ENCODE results near the gene MTAP.

The MTAP gene

DNA sequence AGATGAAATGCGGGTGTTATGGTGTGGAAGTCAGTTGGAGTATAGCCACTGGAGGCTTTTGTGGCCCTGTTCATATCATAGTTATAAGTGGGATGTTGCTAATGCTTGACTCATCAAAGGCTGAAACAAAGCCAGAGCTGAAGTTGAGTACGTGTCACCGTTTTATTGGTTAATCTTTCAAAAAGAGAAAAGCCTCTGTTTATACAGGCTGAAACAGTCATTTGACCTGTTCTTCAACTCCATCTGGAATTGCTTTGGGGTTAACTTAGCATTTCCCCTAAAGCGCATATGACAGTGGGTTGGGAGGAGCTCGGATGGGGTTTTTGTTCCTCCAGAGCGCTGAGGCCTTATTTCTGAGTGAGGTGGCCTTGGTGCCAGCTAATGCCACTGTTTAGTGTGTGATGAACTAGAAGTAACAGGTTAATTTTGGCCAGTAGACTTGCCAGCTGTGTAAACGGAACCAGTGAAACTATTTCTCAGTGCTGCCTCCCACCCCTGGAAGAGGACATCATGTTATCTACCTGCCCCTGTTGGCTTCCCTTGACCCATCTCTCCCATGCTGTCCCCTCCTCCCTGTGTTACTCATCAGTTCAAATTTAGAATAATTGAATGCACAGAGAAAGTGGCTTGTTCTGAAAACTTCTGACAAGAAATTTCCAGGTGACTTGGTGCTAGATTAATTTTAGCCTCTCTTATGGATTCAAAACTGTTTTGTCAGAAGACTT is 34.2 kb downstream of the MTAP start:
- no peak overlapping the region for H3K4me3 ChIP-seq (replicated peaks; ENCODE audit: low read depth, low read length)
- TF ChIP-seq, protein P1, sequence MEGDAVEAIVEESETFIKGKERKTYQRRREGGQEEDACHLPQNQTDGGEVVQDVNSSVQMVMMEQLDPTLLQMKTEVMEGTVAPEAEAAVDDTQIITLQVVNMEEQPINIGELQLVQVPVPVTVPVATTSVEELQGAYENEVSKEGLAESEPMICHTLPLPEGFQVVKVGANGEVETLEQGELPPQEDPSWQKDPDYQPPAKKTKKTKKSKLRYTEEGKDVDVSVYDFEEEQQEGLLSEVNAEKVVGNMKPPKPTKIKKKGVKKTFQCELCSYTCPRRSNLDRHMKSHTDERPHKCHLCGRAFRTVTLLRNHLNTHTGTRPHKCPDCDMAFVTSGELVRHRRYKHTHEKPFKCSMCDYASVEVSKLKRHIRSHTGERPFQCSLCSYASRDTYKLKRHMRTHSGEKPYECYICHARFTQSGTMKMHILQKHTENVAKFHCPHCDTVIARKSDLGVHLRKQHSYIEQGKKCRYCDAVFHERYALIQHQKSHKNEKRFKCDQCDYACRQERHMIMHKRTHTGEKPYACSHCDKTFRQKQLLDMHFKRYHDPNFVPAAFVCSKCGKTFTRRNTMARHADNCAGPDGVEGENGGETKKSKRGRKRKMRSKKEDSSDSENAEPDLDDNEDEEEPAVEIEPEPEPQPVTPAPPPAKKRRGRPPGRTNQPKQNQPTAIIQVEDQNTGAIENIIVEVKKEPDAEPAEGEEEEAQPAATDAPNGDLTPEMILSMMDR (IDR thresholded peaks at IDR 0.05; ENCODE audit: insufficient read depth, low read length, poor library complexity, severe bottlenecking) = no peak
- H3K36me3 ChIP-seq (ENCODE audit: control insufficient read depth, insufficient read depth, low read length) = peaks cover 3% of the 10 kb centered on the region
- H3K27me3 ChIP-seq (replicated peaks; ENCODE audit: control insufficient read depth, insufficient read depth, low read length) = no peaks in the 10 kb centered on the region
- no peak for DNase-seq (ENCODE audit: extremely low read depth, insufficient read length)

DNA sequence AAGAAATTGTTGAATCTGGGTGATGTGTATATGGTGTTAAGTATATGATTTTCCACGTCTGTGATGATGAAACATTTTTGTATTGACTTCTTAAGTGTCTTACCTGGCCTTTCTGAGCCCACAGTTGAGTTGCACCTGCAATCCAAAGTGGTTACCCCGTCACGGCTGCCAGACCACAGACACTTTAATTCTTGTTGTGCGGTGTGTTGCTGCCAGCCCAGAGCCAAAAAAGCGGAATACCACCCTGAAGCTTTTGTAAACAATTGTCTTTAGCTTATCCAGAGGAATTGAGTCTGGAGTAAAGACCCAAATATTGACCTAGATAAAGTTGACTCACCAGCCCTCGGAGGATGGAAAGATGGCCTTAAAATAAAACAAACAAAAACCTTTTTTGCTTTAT is 35.1 kb downstream of the MTAP start:
- Histone ChIP-seq H3K36me3 (ENCODE audit: control insufficient read depth, insufficient read depth, low read length) (peaks cover 3% of the 10 kb centered on the region), H3K4me3 (replicated peaks; ENCODE audit: low read depth, low read length) (no peak overlapping the region), H3K27me3 (replicated peaks; ENCODE audit: control insufficient read depth, insufficient read depth, low read length) (no peaks in the 10 kb centered on the region)
- DNase-seq (ENCODE audit: extremely low read depth, insufficient read length) = no peak
- TF ChIP-seq, protein P1 (IDR thresholded peaks at IDR 0.05; ENCODE audit: insufficient read depth, low read length, poor library complexity, severe bottlenecking) = no peak

DNA sequence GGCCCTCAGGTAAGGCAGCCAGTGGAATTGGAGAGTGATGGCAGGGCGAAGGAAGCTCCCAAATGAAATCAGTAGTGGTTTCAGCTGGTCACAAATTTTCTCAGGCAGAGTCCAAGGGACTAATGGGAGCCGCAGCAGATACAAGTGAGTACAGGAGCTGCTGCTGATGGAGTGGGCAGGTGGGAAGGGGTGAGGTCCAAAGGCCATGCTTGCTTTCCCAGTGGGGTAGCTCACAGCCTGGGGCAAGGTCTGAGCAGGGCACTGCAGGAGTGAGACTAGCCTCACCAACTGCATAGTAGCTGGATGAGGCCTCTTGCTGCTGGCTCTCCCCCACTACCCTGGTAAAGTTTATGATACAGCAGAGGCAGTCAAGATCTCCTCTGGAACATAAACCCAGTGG is 38.2 kb downstream of the MTAP start:
- DNase-seq (ENCODE audit: extremely low read depth, insufficient read length) = no peak
- TF ChIP-seq, protein P1 (IDR thresholded peaks at IDR 0.05; ENCODE audit: insufficient read depth, low read length, poor library complexity, severe bottlenecking) = no peak
- no peaks in the 10 kb centered on the region for H3K27me3 ChIP-seq (replicated peaks; ENCODE audit: control insufficient read depth, insufficient read depth, low read length)
- no peak overlapping the region for H3K4me3 ChIP-seq (replicated peaks; ENCODE audit: low read depth, low read length)
- H3K36me3 ChIP-seq (ENCODE audit: control insufficient read depth, insufficient read depth, low read length) = peaks cover 3% of the 10 kb centered on the region

DNA sequence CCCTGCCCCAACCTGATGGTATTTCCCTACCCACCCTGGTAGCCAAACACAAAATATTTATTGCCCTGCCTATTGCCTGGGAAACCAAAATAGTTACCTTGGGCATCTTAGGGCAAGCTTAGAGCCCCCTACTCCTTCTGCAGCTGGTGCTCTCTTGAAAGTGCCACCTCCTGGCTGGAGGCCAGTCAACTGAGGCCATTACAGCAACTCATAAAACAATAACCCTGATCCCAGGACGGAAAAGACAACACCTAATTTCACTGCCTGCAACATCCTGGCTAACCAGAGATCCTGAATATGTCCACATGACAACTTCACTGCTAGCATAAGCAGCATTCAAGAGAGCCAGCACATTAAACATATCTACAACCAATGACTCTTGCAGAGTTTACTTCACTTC is 38.7 kb downstream of the MTAP start:
- TF ChIP-seq, protein P1 (IDR thresholded peaks at IDR 0.05; ENCODE audit: insufficient read depth, low read length, poor library complexity, severe bottlenecking) = no peak
- peaks cover 3% of the 10 kb centered on the region for H3K36me3 ChIP-seq (ENCODE audit: control insufficient read depth, insufficient read depth, low read length)
- no peaks in the 10 kb centered on the region for H3K27me3 ChIP-seq (replicated peaks; ENCODE audit: control insufficient read depth, insufficient read depth, low read length)
- no peak for DNase-seq (ENCODE audit: extremely low read depth, insufficient read length)
- no peak overlapping the region for H3K4me3 ChIP-seq (replicated peaks; ENCODE audit: low read depth, low read length)

DNA sequence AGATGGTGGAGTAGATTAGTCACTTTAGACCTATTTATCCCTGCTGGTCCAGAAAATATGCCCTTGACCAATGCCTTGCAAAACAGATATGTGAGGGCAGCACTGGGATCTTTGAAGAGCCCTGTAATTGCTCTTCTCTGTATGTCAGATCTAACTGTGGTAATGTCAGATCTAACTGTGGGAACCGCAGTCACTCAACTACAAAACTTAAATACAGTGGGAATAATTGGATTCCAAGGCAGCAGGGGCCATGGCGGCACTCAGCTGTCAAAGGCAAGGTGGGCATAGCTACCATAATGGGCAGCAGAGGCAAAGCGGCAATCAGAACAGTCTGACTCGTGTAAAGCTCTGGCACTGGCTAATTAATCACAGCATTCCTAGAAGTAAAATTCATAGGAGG is 46.2 kb downstream of the MTAP start:
- DNase-seq (ENCODE audit: extremely low read depth, insufficient read length) = no peak
- Histone ChIP-seq H3K27me3 (replicated peaks; ENCODE audit: control insufficient read depth, insufficient read depth, low read length) (no peaks in the 10 kb centered on the region), H3K36me3 (ENCODE audit: control insufficient read depth, insufficient read depth, low read length) (no peaks in the 10 kb centered on the region), H3K4me3 (replicated peaks; ENCODE audit: low read depth, low read length) (no peak overlapping the region)
- TF ChIP-seq, protein P1 (IDR thresholded peaks at IDR 0.05; ENCODE audit: insufficient read depth, low read length, poor library complexity, severe bottlenecking) = no peak

DNA sequence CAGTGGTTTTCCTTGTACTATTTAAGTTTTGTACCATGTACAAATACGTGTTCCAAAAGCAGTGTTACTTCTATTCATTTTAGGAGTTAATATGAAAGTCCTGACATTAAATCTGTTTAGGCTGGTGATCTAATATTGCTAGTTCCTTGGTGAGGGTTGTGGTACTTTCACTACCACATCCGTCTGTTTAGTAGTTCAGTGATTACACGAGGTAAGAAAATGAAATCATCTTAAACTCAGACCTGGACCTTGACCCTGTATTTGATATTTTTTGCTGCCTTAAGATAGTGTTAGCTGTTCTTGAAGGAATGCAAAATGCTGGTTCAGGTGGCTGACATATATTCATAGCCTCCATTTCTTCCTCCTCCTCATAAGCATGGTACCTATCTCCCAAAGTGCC is 50.3 kb downstream of the MTAP start:
- H3K4me3 ChIP-seq (replicated peaks; ENCODE audit: low read depth, low read length) = no peak overlapping the region
- H3K27me3 ChIP-seq (replicated peaks; ENCODE audit: control insufficient read depth, insufficient read depth, low read length) = no peaks in the 10 kb centered on the region
- peak; percentile 32 for DNase-seq (ENCODE audit: extremely low read depth, insufficient read length)
- H3K36me3 ChIP-seq (ENCODE audit: control insufficient read depth, insufficient read depth, low read length) = no peaks in the 10 kb centered on the region; the same call in 1 of the 2 replicates
- TF ChIP-seq, protein P1 (IDR thresholded peaks at IDR 0.05; ENCODE audit: insufficient read depth, low read length, poor library complexity, severe bottlenecking) = no peak

Measured in GM06990 (cell line).